ENCODE data around the gene MTG1.
"Not testable (repeated sequence)": the region's sequence is repeated elsewhere in the genome, so short reads cannot be mapped to it uniquely, and the experiment has no call there.

The MTG1 gene

DNA sequence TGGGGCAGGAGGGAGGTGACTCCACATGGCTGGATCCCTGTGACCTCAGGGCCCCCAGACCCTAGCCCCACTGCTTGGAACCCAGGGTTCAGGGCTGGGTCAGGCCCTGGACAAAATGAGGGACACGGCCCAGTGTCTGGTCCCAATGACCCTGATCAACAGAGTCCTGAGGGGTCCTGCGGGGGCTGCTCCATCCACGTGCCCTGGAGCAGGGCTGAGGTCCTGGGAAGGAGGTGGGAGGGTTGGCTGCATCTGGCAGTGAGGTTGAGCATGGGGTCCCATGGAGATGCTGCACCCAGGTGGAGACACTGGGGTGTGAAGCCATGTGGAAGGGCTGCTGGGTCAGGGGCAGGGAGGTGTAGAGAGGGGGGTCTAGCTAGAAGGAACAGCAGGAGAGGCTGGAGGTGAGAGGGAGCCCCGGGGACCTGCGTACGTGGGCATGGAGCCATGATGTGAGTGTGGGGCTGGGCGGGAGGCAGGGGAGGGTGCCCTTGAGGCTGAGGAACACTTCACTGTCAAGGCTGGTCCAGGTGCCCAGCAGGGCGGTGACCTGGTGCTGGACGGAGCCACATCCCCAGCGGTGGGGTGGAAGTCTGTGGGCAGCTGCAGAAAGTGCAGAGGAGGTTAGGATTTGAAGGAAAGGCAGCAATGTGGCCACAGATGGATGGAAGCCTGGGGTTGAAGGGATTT is 60.4 kb downstream of the MTG1 start:
- no peak for DNase-seq

GRCh38 chr10:133455196-133455595 is 61.2 kb downstream of the MTG1 start:
- no peak for DNase-seq

DNA sequence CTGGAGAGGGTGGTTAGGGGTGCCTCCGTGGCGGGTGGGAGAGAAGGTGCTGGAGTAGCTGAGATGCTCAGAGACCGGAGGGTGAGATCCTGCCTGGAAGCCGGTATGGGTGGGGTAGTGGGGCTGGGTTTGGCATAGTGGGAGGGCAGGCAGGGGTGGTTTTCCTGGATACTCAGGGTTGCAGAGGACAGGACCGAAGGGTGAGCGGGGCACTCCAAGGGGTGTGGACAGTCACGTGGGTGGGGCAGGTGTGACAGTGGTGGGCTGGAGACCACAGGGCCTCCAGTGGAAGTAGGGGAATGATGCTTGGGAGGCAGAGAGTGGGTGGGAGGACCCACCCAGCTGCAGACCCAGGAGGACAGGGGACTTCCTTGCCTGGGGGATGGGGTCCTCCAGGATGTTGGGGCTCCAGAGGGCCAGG is 61.7 kb downstream of the MTG1 start:
- DNase-seq, result no peak

GRCh38 chr10:133456041-133456951 is 62.3 kb downstream of the MTG1 start:
- DNase-seq, result no peak

GRCh38 chr10:133457100-133457841 is 63.3 kb downstream of the MTG1 start:
- no peak for DNase-seq

GRCh38 chr10:133458021-133458709 is 64.2 kb downstream of the MTG1 start:
- DNase-seq, result no peak

- DNase-seq, result no peak
Observed at GRCh38 chr10:133458710-133459453, 64.9 kb downstream of the MTG1 start.

- no peak for DNase-seq
Observed at GRCh38 chr10:133459454-133460207, 65.7 kb downstream of the MTG1 start.

GRCh38 chr10:133460208-133460769 is 66.3 kb downstream of the MTG1 start:
- DNase-seq, result no peak

DNA sequence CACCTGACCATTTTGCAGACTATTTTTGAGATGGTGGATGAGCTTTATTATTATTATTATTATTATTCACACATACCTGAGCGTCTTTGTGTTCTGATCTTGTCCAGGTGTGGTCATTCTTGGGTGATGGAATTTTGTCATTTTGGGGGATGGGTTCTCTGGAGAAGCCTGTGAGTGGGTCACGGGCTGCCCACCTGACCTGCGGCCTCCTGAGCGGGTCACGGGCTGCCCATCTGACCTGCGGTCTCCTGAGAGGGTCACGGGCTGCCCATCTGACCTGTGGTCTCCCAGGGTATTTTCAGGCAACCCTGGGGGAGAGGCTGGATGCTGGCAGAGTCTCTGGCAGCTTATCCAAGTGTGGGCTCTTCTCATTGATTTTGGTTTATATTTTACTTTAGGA is 67.1 kb downstream of the MTG1 start:
- no peak for DNase-seq

- no peak for DNase-seq
Observed at GRCh38 chr10:133461841-133462240, 67.9 kb downstream of the MTG1 start.

- DNase-seq, result no peak
Observed at GRCh38 chr10:133462512-133463305, 68.8 kb downstream of the MTG1 start.

GRCh38 chr10:133464582-133465031 is 70.7 kb downstream of the MTG1 start:
- no peak for DNase-seq

GRCh38 chr10:133465191-133465949 is 71.4 kb downstream of the MTG1 start:
- DNase-seq, result no peak

- DNase-seq, result no peak
Observed at GRCh38 chr10:133465950-133466474, 72.1 kb downstream of the MTG1 start.

- DNase-seq, result no peak
Observed at GRCh38 chr10:133466683-133467275, 72.8 kb downstream of the MTG1 start.

DNA sequence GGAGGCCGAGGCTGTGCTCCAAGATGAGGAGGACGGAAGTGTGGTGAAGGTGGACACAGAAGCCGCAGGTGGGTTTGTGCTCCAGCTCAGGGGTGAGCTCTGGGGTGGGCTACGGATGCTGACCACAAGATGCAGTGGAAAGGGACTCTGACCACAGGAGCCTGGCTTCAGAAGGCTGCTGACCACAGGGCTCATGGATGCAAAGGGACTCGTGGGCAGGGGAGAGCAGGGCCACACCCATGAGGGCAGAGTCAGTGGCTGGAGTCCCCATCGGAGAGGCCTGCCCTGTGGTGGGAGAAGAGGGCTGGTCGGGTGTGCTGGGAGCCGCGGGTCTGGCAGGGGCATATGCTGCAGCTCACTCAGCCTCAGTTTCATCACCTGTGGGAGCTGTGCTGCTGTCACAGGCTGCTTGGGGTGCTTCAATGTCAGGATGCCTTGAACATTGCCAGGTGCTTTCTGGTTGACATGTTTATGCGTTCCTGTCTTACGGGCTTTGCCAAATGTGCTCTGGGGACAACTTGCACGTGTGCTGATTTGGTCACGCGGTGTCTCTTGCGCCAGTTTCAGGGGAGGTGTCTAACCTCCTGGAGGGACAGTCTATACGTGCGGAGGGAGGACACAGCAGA is 73.4 kb downstream of the MTG1 start:
- DNase-seq, result no peak

DNA sequence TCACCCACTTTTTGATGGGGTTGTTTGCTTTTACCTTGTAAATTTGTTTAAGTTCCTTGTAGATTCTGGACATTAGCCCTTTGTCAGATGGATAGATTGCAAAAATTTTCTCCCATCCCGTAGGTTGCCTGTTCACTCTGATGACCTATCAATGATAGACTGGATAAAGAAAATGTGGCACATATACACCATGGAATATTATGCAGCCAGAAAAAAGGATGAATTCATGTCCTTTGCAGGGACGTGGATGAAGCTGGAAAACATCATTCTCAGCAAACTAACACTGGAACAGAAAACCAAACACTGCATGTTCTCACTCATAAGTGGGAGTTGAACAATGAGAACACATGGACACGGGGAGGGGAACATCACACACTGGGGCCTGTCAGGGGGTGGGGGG is 75.2 kb downstream of the MTG1 start:
- not testable (repeated sequence) for DNase-seq
